Femur (tissue), 1 donor: Measurements from ENCODE around the gene CGB1.
"Not testable (repeated sequence)": the region's sequence is repeated elsewhere in the genome, so short reads cannot be mapped to it uniquely, and the experiment has no call there.

Experiments used
- DNase-seq: peaks from one replicate; pipeline ENCODE4 v3.0.0-alpha.2; 2017

CGB1 gene

GRCh38 chr19:49036815-49037214 is at the start of gene CGB1:
Gene CGB1, minus strand, starts transcription at chr19:49036895. Its CDS starts 184 bp downstream, at chr19:49036711.
- DNase-seq: not testable (repeated sequence)

- no peak for DNase-seq
Measured at GRCh38 chr19:49086296-49086695, 49.6 kb upstream of the CGB1 start.

DNA sequence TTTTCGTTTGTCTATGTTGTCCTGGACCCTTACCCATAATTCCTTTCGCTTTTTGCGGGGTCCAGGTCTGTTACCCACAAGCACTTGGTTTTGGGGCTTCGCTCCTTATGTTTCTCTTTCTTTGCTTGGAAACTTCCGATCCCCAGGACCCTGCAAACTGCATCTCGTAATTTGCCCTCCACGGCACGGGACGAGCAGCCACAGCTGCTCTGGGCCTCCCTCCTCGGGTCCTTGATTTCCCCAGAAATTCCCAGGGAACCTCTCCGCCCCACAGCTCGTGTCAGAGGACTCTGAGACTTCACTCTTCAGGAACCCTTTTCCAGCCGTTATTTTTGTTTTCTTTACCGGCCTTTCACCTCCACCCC is 49.2 kb upstream of the CGB1 start:
- no peak for DNase-seq

- DNase-seq: peak; percentile 99
Measured at GRCh38 chr19:49085020-49085867, 48.5 kb upstream of the CGB1 start, which contains the start of gene SNRNP70. Gene SNRNP70, plus strand, starts transcription at chr19:49085451. Its CDS starts 964 bp downstream, at chr19:49086415.

GRCh38 chr19:49084206-49085019 is 47.7 kb upstream of the CGB1 start:
- no peak for DNase-seq

GRCh38 chr19:49081273-49081672 is 44.6 kb upstream of the CGB1 start:
- DNase-seq: no peak

GRCh38 chr19:49080392-49080791 is 43.7 kb upstream of the CGB1 start:
- no peak for DNase-seq

DNA sequence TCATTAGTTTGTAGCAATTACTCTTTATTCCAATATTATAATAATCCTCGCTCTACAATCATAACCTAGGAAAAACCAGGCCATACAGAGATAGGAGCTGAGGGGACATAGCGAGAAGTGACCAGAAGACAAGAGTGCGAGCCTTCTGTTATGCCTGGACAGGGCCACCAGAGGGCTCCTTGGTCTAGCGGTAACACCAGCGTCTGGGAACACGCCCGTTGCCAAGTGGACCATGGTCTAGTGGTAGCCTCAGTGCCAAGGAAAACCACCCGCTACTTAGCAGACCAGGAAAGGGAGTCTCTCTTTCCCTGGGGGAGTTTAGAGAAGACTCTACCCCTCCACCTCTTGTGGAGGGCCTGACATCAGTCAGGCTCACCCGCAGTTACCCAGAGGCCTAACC is 38.2 kb upstream of the CGB1 start:
- DNase-seq: peak; percentile 76

- DNase-seq: peak; percentile 55
Measured at GRCh38 chr19:49073514-49074378, 37.1 kb upstream of the CGB1 start.

DNA sequence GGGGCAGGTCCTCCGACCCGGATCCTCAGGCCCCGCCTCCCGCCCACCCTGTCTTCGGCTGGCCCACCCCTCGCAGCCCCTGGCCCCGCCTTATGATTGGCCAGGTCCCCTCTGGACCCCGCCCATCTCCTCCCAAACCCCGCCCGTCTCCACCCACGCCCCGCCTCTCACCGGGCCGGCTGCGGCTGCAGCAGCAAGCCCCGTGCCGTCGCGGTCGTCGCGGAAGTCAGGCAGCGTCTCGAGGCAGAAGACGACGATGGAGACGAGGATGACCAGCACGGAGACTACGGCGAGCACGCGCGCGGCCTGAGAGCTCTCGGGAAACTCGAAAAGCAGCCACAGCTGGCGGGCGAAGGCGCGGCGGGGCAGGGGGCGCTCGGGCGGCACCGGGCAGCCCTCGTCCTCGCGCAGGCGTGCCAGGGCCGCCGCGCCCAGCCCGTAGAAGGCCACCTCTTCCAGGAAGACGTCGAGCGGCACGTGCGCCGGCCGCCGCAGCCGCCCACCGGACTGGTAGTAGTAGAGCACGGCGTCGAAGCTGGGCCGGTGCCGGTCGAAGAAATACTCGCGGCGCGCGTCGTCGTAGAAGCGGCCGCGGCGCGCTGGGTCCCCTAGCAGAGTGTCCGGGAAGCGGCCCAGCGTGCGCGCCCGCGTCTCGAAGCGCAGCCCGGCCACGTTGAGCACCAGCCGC is 35.3 kb upstream of the CGB1 start:
- peak; percentile 44 for DNase-seq

DNA sequence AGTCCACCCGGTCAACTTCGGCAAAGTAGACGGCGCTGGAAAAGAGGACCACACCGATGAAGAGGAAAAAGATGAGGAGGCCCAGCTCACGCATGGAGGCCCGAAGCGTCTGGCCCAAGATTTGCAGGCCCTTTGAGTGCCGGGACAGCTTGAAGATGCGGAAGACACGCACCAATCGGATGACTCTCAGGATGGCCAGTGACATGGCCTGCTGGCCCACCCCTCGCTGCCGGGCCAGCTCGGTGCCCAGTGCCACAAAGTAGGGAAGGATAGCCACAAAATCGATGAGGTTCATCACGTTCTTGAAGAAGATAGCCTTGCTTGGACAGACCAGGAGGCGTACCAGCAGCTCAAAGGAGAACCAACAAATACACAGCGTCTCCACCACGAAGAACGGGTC is 33.7 kb upstream of the CGB1 start:
- DNase-seq: no peak

- DNase-seq: no peak
Measured at GRCh38 chr19:49069026-49069425, 32.3 kb upstream of the CGB1 start.

DNA sequence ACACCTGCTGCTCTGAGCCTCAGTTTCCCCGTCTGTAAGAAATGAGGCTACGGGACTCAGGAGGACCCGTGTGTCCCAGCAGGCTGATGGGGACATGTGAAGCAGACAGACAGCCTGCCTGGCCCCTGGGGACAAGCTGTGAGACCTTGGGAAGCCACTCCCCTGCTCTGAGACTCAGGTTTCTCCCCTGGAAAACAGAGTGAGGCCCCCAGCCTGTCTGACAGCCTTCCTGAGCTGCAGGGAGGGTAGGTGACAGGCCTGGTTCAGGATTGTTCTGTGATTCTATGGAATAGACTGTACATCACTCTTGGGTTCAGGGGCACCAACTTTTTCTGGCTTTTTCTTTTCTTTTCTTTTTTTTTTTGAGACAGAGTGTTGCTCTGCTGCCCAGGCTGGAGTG is 30.9 kb upstream of the CGB1 start:
- no peak for DNase-seq

DNA sequence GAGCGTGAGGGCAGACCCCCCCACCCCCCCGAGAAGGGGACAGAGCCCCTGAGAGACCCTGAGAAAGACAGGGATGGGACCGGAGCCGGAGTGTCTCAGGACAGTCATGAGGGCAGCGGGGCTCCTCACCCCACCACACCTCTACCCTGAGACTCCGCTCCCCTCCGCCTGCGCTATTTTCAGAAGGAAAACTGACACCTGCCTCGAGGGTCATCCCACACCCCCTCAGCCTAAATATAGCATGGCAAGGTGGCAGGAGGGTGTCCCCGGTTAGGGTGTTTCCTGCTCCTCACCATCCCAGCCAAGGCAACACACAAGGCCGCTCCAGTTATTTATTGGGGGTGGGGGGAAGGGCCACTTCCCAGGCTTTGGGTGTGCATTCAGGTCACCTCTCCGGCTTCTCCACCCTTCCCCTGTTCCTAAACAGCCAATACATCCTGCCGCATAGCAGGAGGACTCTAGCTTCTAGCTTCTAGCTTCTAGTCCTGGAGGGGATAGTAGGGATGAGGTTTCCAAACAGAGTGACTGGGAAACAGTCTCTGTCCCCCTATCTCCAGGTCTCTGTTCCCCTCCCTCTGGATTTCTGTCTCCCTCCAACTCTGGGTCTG is 29.3 kb upstream of the CGB1 start:
- DNase-seq: no peak

GRCh38 chr19:49064768-49065611 is 28.3 kb upstream of the CGB1 start, which contains the start of gene NTF4:
Gene NTF4, minus strand, starts transcription at chr19:49064818. Its CDS starts 2,821 bp downstream, at chr19:49061997.
- DNase-seq: peak; percentile 53

- DNase-seq: no peak
Measured at GRCh38 chr19:49064029-49064629, 27.4 kb upstream of the CGB1 start.

DNA sequence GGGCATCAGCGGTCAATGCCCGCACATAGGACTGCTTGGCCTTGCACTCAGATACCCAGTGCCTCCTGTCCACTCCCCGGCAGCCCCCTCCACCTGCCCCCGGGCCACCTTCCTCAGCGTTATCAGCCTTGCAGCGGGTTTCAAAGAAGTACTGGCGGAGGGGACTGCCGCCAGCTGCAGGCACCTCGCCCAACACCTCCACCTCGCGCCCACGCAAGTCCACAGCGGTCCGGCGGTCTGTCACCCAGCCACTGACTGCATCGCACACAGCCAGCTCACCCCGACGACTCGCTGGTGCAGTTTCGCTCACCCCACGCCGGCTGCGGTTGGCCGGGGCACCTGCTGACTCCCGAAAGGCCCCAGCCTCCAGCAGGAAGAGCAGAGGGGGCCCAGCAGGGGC is 24.8 kb upstream of the CGB1 start:
- DNase-seq: no peak

DNA sequence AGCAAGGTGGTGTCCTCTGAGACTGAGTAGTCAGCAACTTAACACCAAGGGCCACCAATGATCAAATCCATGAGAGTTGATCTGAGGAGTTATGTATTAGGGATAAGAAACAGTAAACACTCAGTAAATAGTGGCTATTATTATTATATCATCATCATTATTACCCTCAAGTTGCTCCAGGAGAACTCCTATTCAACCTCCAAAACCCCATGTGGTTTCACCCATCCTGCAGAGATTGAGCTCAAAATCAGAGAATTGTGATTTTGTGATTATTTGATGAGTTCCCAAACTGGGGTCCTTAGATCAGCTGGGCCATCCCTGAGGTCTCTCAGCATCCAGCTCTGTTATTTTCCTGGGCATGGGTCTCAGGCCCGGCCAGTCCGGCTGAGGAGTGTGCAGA is 24.3 kb upstream of the CGB1 start:
- no peak for DNase-seq

- no peak for DNase-seq
Measured at GRCh38 chr19:49059053-49059452, 22.4 kb upstream of the CGB1 start.

DNA sequence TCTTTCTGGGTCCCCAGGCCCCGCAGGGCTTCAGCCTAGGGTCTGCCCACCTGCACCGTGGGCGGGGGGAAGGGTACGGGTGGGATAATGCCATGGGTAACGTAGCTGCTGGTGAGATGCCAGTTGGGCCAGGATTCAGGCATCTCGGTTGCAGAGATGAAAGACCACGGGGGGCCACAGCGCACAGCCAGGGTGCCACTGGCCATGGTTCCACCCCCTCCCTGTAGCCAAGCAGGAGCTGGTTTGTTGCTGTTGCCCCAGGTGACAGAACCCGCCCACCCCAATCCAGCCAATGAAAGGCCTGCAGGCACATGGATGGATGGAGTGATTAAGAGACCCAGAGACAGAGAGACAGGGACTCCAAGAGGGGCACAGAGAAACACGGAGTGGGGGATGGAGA is 21.9 kb upstream of the CGB1 start:
- DNase-seq: no peak
